22Rv1 (cell line): ENCODE results near the gene DEFB119.

Experiments used
- CTCF ChIP-seq: fragments of 450-650 bp; IDR thresholded peaks from 2 replicates; pipeline ENCODE4 v1.5.1; 2017; ENCODE audit warnings: mild to moderate bottlenecking
- ZFX ChIP-seq: fragments of 450-650 bp; IDR thresholded peaks from 2 replicates; pipeline ENCODE4 v1.6.1; 2017; ENCODE audit warnings: antibody characterized with exemption, borderline replicate concordance

- TF ChIP-seq CTCF (no peak), ZFX (no peak)
Observed at GRCh38 chr20:31425797-31426196, 35.4 kb upstream of the DEFB119 start.
